ENCODE measurements around the gene RPS2. TPM values are rescaled to one million over a fixed set of nuclear protein-coding genes. Genes with fewer than 3 reads are reported as not detected.

RPS2 gene
- total RNA-seq, 3 donors from 2014 or later = 1,284 to 2,138 (median 1,849) TPM

- peaks cover 34% of the 10 kb centered on the region for H3K4me1 ChIP-seq (ENCODE audit: low read depth)
- H3K4me3 ChIP-seq = no peak overlapping the region
- intact Hi-C loops (cut with DNase I, micrococcal nuclease) = no loop called here
- TF ChIP-seq, protein P1, sequence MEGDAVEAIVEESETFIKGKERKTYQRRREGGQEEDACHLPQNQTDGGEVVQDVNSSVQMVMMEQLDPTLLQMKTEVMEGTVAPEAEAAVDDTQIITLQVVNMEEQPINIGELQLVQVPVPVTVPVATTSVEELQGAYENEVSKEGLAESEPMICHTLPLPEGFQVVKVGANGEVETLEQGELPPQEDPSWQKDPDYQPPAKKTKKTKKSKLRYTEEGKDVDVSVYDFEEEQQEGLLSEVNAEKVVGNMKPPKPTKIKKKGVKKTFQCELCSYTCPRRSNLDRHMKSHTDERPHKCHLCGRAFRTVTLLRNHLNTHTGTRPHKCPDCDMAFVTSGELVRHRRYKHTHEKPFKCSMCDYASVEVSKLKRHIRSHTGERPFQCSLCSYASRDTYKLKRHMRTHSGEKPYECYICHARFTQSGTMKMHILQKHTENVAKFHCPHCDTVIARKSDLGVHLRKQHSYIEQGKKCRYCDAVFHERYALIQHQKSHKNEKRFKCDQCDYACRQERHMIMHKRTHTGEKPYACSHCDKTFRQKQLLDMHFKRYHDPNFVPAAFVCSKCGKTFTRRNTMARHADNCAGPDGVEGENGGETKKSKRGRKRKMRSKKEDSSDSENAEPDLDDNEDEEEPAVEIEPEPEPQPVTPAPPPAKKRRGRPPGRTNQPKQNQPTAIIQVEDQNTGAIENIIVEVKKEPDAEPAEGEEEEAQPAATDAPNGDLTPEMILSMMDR (IDR thresholded peaks at IDR 0.05) = no peak
- ATAC-seq (no peak), DNase-seq (no peak)
- H3K36me3 ChIP-seq (ENCODE audit: low read depth) = peaks cover 8% of the 10 kb centered on the region
- H3K9me3 ChIP-seq = no peaks in the 10 kb centered on the region
Observed at GRCh38 chr16:2004795-2005517, 40.3 kb upstream of the RPS2 start.

DNA sequence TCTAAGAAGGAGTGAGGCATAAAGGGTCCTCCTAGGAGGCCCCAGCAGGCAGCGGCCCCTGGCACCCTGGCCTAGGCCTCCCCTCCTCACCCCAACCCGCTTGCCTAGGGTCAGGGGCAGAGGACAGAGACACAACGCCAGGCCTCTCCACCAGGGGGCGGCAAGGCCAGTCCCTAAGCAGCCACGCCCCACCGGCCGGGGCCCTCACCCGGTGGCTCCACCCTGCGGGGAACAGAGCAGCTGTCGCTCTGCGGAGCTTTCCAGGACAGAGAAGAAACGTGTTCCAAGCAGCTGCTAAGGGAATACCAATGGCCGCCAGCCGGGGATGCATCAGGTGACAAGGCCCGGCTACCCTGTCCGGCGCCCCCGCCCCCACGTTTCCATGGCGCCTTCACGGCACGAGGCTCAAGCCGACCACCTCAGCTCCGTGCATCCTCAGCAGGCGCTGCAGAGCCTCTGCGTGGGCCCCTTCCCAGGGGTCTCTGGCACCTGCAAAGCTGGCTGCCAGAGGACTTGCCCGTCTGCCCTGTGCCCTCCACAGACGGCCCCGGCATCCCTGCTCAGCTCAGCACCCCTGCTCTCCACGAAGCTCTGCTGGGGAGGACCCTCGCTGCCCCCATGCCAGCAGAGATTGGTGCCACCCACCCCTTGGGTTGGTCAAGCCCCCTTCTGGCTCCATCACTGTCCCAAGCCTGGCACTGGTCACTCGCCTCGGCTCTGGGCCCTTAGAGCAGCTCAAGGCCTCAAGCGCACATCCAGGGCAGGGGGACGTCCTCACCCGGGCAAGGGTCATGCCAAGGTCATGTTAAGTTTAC is 39.4 kb upstream of the RPS2 start:
- intact Hi-C loops (cut with DNase I, micrococcal nuclease) = no loop called here
- DNase-seq (peak; percentile 94 to 97 (median 96)), ATAC-seq (peak; percentile 90)
- TF ChIP-seq, protein P1 (IDR thresholded peaks at IDR 0.05) = peak; percentile 96
- no peak overlapping the region for H3K4me3 ChIP-seq
- H3K4me1 ChIP-seq (ENCODE audit: low read depth) = peaks cover 34% of the 10 kb centered on the region
- H3K9me3 ChIP-seq = no peaks in the 10 kb centered on the region
- peaks cover 17% of the 10 kb centered on the region for H3K36me3 ChIP-seq (ENCODE audit: low read depth)

- ATAC-seq (no peak), DNase-seq (peak in 1 of 3 donors; percentile 48)
- peaks cover 17% of the 10 kb centered on the region for H3K36me3 ChIP-seq (ENCODE audit: low read depth)
- intact Hi-C loops (cut with DNase I, micrococcal nuclease) = no loop called here
- TF ChIP-seq, protein P1 (IDR thresholded peaks at IDR 0.05) = no peak
- H3K4me3 ChIP-seq = no peak overlapping the region
- H3K9me3 ChIP-seq = no peaks in the 10 kb centered on the region
- peaks cover 29% of the 10 kb centered on the region for H3K4me1 ChIP-seq (ENCODE audit: low read depth)
Observed at GRCh38 chr16:2003231-2003826, 38.7 kb upstream of the RPS2 start.

DNA sequence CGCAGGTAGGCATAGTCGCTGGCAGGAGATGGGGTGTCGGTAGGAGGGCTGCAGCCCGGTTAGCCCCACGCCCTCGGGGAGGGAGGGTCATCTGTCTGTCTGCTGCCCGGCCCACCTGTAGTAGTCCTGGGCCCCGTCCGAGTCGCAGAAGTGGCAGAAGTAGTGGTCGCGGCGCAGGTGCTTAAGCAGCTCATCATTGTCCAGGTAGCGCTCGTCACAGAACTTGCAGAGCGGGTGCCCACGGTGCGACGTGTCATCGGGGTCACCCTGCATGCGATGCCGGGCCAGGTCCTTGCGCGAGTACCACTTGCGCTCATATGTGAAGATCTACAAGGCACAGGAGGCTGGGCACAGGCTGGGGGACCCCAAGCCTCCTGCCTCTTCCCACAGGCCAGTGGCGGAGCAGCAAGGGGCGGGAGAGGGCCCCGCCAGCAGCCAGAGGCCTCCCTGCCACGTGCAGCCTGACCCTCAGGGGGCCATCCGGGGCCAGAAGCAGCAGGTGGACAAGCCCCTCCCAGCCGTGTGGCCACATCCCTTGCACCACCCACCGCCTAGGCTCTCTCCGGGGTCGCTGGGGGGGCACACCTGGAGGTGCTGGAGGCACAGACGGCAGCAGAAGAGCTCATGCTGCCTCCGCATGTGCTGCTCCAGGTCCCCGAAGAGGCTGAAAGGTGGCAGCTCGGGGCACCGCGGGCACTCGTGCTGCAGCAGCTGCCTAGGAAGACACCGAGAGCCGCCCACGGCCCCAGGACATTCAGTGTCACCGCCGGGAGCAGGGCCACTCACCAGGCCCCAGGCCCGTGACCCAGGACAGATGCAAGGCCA is 38.0 kb upstream of the RPS2 start:
- peak in 2 of 3 donors; percentile 34 to 54 for DNase-seq
- H3K4me1 ChIP-seq (ENCODE audit: low read depth) = peaks cover 21% of the 10 kb centered on the region
- TF ChIP-seq, protein P1 (IDR thresholded peaks at IDR 0.05) = no peak
- no peak for ATAC-seq
- intact Hi-C loops (cut with DNase I, micrococcal nuclease) = no loop called here
- no peak overlapping the region for H3K4me3 ChIP-seq
- peaks cover 17% of the 10 kb centered on the region for H3K36me3 ChIP-seq (ENCODE audit: low read depth)
- H3K9me3 ChIP-seq = no peaks in the 10 kb centered on the region
